GM21515 (cell line): Measurements from ENCODE around the gene FLVCR2.
"Not testable (repeated sequence)": the region's sequence is repeated elsewhere in the genome, so short reads cannot be mapped to it uniquely, and the experiment has no call there.

Source experiments
- ATAC-seq: cut with Tn5 transposase; IDR thresholded peaks from one replicate; pipeline ENCODE4 v1.9.1; 2021; ENCODE audit not compliant: unreplicated experiment

FLVCR2 gene

GRCh38 chr14:75591331-75591946, 13.0 kb downstream of the FLVCR2 start:
- no peak for ATAC-seq

- no peak for ATAC-seq
Measured at GRCh38 chr14:75591987-75592575, 13.7 kb downstream of the FLVCR2 start.

GRCh38 chr14:75595226-75595625, 16.8 kb downstream of the FLVCR2 start:
- no peak for ATAC-seq

- ATAC-seq: no peak
Measured at GRCh38 chr14:75597149-75597548, 18.7 kb downstream of the FLVCR2 start.

GRCh38 chr14:75600100-75600499, 21.7 kb downstream of the FLVCR2 start:
- not testable (repeated sequence) for ATAC-seq

GRCh38 chr14:75601061-75601460, 22.6 kb downstream of the FLVCR2 start:
- ATAC-seq: not testable (repeated sequence)

GRCh38 chr14:75602503-75602902, 24.1 kb downstream of the FLVCR2 start:
- no peak for ATAC-seq

- no peak for ATAC-seq
Measured at GRCh38 chr14:75604979-75605851, 26.8 kb downstream of the FLVCR2 start.

- ATAC-seq: no peak
Measured at GRCh38 chr14:75605916-75606315, 27.5 kb downstream of the FLVCR2 start.

- no peak for ATAC-seq
Measured at GRCh38 chr14:75607044-75607443, 28.6 kb downstream of the FLVCR2 start.

GRCh38 chr14:75607842-75608640, 29.6 kb downstream of the FLVCR2 start:
- ATAC-seq: no peak

- no peak for ATAC-seq
Measured at GRCh38 chr14:75609116-75609515, 30.7 kb downstream of the FLVCR2 start.

GRCh38 chr14:75609606-75610475, 31.4 kb downstream of the FLVCR2 start:
- ATAC-seq: no peak

GRCh38 chr14:75610834-75611233, 32.4 kb downstream of the FLVCR2 start:
- no peak for ATAC-seq

- no peak for ATAC-seq
Measured at GRCh38 chr14:75612157-75612556, 33.7 kb downstream of the FLVCR2 start.

- no peak for ATAC-seq
Measured at GRCh38 chr14:75614179-75614578, 35.8 kb downstream of the FLVCR2 start.

- ATAC-seq: no peak
Measured at GRCh38 chr14:75615200-75615599, 36.8 kb downstream of the FLVCR2 start.

- no peak for ATAC-seq
Measured at GRCh38 chr14:75619548-75619947, 41.1 kb downstream of the FLVCR2 start.

GRCh38 chr14:75625034-75625433, 46.6 kb downstream of the FLVCR2 start:
- no peak for ATAC-seq

- ATAC-seq: no peak
Measured at GRCh38 chr14:75626396-75626795, 48.0 kb downstream of the FLVCR2 start.
